Measurements from ENCODE around the gene MOBP.

The MOBP gene

DNA sequence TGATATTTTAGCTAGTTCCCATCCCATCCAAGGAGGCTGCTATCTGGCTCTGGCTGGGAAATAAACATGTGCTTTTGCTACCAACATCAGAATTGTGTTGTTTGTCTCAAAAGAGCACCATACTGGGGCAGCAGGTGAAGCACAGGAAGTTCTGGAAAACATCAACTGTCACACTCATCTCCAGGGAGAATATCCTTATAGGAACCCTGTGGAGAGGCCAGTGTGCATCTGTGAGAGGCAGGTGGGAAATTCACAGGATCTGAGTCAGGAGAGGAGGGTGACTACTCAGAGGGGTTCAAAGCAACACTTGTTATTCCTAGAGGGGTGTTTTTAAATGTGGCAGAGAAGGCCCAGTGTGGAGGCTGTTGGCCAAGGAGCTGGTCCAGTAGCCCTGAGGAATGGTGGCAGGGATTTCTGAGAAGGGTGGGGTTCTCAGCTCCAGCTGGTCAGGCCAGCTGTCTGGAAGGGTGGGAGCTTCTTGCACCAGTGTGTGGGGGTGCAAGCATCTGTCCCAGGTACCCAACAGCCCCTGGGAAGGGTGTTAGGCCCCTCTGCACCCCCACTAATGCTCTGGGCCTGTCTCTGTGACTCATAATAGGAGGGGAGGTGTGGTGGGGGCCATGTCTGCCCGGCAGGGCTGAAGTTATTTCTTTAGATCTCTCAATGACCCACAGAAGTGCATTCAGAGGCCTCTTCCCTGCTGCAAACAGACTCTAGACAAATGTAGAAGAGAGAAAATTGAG, 32.3 kb upstream of the MOBP start:
- Histone ChIP-seq H2AFZ (ENCODE audit: low read depth) (no peak overlapping the region), H3K79me2 (ENCODE audit: insufficient read depth, low read depth) (no peaks in the 10 kb centered on the region), H3K36me3 (ENCODE audit: insufficient read depth) (no peaks in the 10 kb centered on the region), H3K27me3 (ENCODE audit: insufficient read depth, low read depth) (no peaks in the 10 kb centered on the region), H3K27ac (no peak overlapping the region), H3K4me3 (IDR thresholded peaks at IDR 0.05; ENCODE audit: insufficient read depth, low read depth, low read length) (no peak overlapping the region), H3K4me1 (ENCODE audit: low read depth, poor library complexity, severe bottlenecking) (no peaks in the 10 kb centered on the region), H3K9ac (no peak overlapping the region), H4K20me1 (ENCODE audit: insufficient read depth) (no peaks in the 10 kb centered on the region), H3K4me2 (no peak overlapping the region)
- TF ChIP-seq, protein P1, sequence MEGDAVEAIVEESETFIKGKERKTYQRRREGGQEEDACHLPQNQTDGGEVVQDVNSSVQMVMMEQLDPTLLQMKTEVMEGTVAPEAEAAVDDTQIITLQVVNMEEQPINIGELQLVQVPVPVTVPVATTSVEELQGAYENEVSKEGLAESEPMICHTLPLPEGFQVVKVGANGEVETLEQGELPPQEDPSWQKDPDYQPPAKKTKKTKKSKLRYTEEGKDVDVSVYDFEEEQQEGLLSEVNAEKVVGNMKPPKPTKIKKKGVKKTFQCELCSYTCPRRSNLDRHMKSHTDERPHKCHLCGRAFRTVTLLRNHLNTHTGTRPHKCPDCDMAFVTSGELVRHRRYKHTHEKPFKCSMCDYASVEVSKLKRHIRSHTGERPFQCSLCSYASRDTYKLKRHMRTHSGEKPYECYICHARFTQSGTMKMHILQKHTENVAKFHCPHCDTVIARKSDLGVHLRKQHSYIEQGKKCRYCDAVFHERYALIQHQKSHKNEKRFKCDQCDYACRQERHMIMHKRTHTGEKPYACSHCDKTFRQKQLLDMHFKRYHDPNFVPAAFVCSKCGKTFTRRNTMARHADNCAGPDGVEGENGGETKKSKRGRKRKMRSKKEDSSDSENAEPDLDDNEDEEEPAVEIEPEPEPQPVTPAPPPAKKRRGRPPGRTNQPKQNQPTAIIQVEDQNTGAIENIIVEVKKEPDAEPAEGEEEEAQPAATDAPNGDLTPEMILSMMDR (conservative IDR thresholded peaks at IDR 0.05; ENCODE audit: low read depth, low read length): no peak

GRCh38 chr3:39438880-39439279, 28.6 kb upstream of the MOBP start:
- Histone ChIP-seq H3K27ac (no peak overlapping the region), H3K4me2 (no peak overlapping the region), H3K4me1 (ENCODE audit: low read depth, poor library complexity, severe bottlenecking) (no peaks in the 10 kb centered on the region), H3K36me3 (ENCODE audit: insufficient read depth) (no peaks in the 10 kb centered on the region), H3K9ac (no peak overlapping the region), H3K79me2 (ENCODE audit: insufficient read depth, low read depth) (no peaks in the 10 kb centered on the region), H2AFZ (ENCODE audit: low read depth) (no peak overlapping the region), H4K20me1 (ENCODE audit: insufficient read depth) (no peaks in the 10 kb centered on the region), H3K27me3 (ENCODE audit: insufficient read depth, low read depth) (no peaks in the 10 kb centered on the region), H3K4me3 (IDR thresholded peaks at IDR 0.05; ENCODE audit: insufficient read depth, low read depth, low read length) (no peak overlapping the region)
- TF ChIP-seq, protein P1 (conservative IDR thresholded peaks at IDR 0.05; ENCODE audit: low read depth, low read length): no peak

DNA sequence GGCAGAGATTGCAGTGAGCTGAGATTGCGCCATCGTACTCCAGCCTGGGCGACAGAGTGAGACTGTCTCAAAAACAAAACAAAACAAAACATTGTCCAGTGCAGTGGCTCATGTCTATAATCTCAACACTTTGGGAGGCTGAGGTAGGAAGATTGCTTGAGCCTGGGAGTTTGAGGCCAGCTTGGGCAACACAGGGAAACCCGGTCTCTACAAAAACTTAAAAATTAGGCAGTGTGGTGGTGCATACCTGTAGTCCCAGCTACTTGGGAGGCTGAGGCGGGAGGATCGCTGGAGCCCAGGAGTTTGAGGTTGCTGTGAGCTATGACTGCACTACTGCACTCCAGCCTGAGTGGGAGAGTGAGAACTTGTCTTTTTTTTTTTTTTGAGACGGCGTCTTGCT, 27.2 kb upstream of the MOBP start:
- TF ChIP-seq, protein P1 (conservative IDR thresholded peaks at IDR 0.05; ENCODE audit: low read depth, low read length): no peak
- no peak overlapping the region for H3K9ac ChIP-seq

GRCh38 chr3:39443530-39443929, 23.9 kb upstream of the MOBP start:
- H3K27me3 ChIP-seq (ENCODE audit: insufficient read depth, low read depth): no peaks in the 10 kb centered on the region
- TF ChIP-seq, protein P1 (conservative IDR thresholded peaks at IDR 0.05; ENCODE audit: low read depth, low read length): no peak
- H3K36me3 ChIP-seq (ENCODE audit: insufficient read depth): no peaks in the 10 kb centered on the region
- H3K27ac ChIP-seq: no peak overlapping the region
- H2AFZ ChIP-seq (ENCODE audit: low read depth): no peak overlapping the region
- no peaks in the 10 kb centered on the region for H3K79me2 ChIP-seq (ENCODE audit: insufficient read depth, low read depth)
- no peak overlapping the region for H3K4me2 ChIP-seq
- no peak overlapping the region for H3K9ac ChIP-seq
- H3K4me1 ChIP-seq (ENCODE audit: low read depth, poor library complexity, severe bottlenecking): no peaks in the 10 kb centered on the region
- no peaks in the 10 kb centered on the region for H4K20me1 ChIP-seq (ENCODE audit: insufficient read depth)
- no peak overlapping the region for H3K4me3 ChIP-seq (IDR thresholded peaks at IDR 0.05; ENCODE audit: insufficient read depth, low read depth, low read length)

More for the DNA sequence above, 27.2 kb upstream of the MOBP start:
- no peaks in the 10 kb centered on the region for H3K27me3 ChIP-seq (ENCODE audit: insufficient read depth, low read depth)
- H3K79me2 ChIP-seq (ENCODE audit: insufficient read depth, low read depth): no peaks in the 10 kb centered on the region
- no peaks in the 10 kb centered on the region for H4K20me1 ChIP-seq (ENCODE audit: insufficient read depth)
- no peaks in the 10 kb centered on the region for H3K36me3 ChIP-seq (ENCODE audit: insufficient read depth)
- no peaks in the 10 kb centered on the region for H3K4me1 ChIP-seq (ENCODE audit: low read depth, poor library complexity, severe bottlenecking)
- no peak overlapping the region for H3K4me2 ChIP-seq
- H3K27ac ChIP-seq: no peak overlapping the region
- no peak overlapping the region for H2AFZ ChIP-seq (ENCODE audit: low read depth)
- H3K4me3 ChIP-seq (IDR thresholded peaks at IDR 0.05; ENCODE audit: insufficient read depth, low read depth, low read length): no peak overlapping the region
